GM12865 (cell line): ENCODE data around the gene ATP11A.

ENCODE experiments used
- DNase-seq: peaks from one replicate; pipeline ENCODE4 v3.0.0; 2010; ENCODE audit warnings: low read depth
- H3K4me3 ChIP-seq: 2 replicates; pipeline ENCODE4 v1.5.1; 2011; ENCODE audit warnings: mild to moderate bottlenecking, low read depth, low read length, control low read depth
- CTCF ChIP-seq: IDR thresholded peaks from 2 replicates; pipeline ENCODE4 v1.5.1; 2011; ENCODE audit warnings: low read length, control low read depth, low read depth, inconsistent platforms; ENCODE audit not compliant: insufficient read depth; ENCODE audit errors: missing control alignments

ATP11A gene

GRCh38 chr13:112756967-112757758 lies 67.3 kb downstream of the ATP11A start:
- no peak for TF ChIP-seq CTCF
- no peak for DNase-seq
- H3K4me3 ChIP-seq: no peak overlapping the region

- no peak for DNase-seq
- H3K4me3 ChIP-seq: no peak overlapping the region
- no peak for TF ChIP-seq CTCF
These were observed 67.9 kb downstream of the ATP11A start for GRCh38 chr13:112757759-112758086.

GRCh38 chr13:112759053-112759452 lies 69.2 kb downstream of the ATP11A start:
- H3K4me3 ChIP-seq: no peak overlapping the region
- DNase-seq: no peak
- no peak for TF ChIP-seq CTCF

DNA sequence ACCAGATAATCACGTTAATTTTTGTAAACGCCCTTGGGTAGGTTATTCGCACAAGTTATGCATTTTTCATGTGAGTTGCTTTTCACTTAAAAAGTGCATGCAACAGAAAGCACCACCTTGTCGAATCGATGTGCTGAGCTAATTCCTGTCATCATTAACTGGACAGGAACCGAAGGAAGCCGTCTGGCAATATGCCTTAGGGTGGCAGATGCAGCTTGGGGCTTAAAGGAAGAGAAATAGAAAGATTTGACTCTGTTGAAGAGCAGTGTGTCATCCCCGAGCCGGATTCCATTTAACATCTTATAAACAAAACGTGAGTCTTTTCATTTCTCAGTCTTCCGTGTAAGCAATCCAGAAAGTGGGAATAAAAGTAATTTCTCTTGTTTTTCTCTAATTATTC lies 70.0 kb downstream of the ATP11A start:
- no peak overlapping the region for H3K4me3 ChIP-seq
- TF ChIP-seq CTCF: no peak
- DNase-seq: no peak

DNA sequence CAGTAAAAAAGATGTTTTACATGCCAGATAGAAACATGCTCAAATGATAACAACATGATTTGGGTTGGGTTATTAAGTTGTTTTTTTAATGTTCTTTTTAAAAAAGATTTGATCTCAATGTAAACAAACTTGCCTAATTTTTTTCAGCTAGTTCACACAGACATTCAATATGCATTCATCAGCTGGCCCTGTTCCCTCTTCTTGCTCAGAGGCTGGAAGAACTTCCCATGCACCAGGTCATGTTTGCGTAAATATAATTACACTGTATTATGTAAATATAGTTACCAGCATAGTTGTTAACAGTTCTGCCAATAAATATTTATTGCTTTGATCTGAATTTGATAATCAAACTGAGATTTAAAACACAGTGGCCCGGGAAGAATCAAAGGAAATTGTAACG lies 70.6 kb downstream of the ATP11A start:
- no peak for TF ChIP-seq CTCF

GRCh38 chr13:112760931-112761330 lies 71.1 kb downstream of the ATP11A start:
- DNase-seq: no peak
- TF ChIP-seq CTCF: no peak
- H3K4me3 ChIP-seq: no peak overlapping the region

More for the DNA sequence above, 70.6 kb downstream of the ATP11A start:
- H3K4me3 ChIP-seq: no peak overlapping the region
- DNase-seq: no peak
